HCT116 (cell line): Measurements from ENCODE around the gene CTIF. TPM values are rescaled to one million over a fixed set of nuclear protein-coding genes. Genes with fewer than 3 reads are reported as not detected.
A peak's percentile ranks its signal among the peaks of the same experiment; 100 is the strongest.
"Not testable (repeated sequence)": the region's sequence is repeated elsewhere in the genome, so short reads cannot be mapped to it uniquely, and the experiment has no call there.

Experiments
- ATAC-seq: fragments of 200-7000 bp; cut with Tn5 transposase; 2 replicates; pipeline ENCODE4 v1.9.1; 2020; ENCODE audit warnings: mild to moderate bottlenecking, moderate library complexity
- BruUV-seq: library from RNA; stranded (reverse); fragments of 400-500 nt; replicated peaks from 2 replicates; lab custom pipeline; 2021; lab: Mats Ljungman, UMichigan
- CTCF ChIA-PET: fragments of 300-600 bp; sonication (Branson Sonifier 250); formaldehyde crosslinking; loops from one replicate; lab custom pipeline; 2021; ENCODE audit warnings: antibody characterized with exemption; lab: Charles Lee
- POLR2A ChIA-PET: fragments of 300-600, 350-600 bp; sonication (Branson Sonifier 250); formaldehyde crosslinking; loops from one replicate; lab custom pipeline; 2021; ENCODE audit warnings: antibody characterized with exemption; lab: Charles Lee
- RAD21 ChIA-PET, 2 experiments: fragments of 300-600 bp; sonication (Branson Sonifier 250); formaldehyde crosslinking; loops; one replicate each; lab custom pipeline; 2023; ENCODE audit warnings: low total read pairs in 2 of 2; ENCODE audit not compliant: uncharacterized antibody in 2 of 2, unreplicated experiment in 2 of 2, low non-redundant PET in 1 of 2; lab: Charles Lee
- DNase-seq: peaks from one replicate; pipeline ENCODE4 v3.0.0-alpha.2; 2010; ENCODE audit warnings: low read depth, low spot score
- H2AFZ ChIP-seq: fragments of 200-600 bp; shearing (Covaris generic), sonication (generic); 2 replicates; pipeline ENCODE4 v1.6.1; 2017; ENCODE audit warnings: low read depth, mixed run types, mixed read lengths, antibody characterized with exemption, low read length; ENCODE audit not compliant: poor library complexity, severe bottlenecking
- H3K27ac ChIP-seq: 2 replicates; pipeline ENCODE4 v1.5.1; 2012; ENCODE audit warnings: low read depth, low read length
- H3K27me3 ChIP-seq: fragments of 200-600 bp; sonication (generic); 2 replicates; pipeline ENCODE4 v1.6.1; 2016; ENCODE audit warnings: mixed run types, low read length, mixed read lengths; ENCODE audit not compliant: insufficient read depth
- H3K36me3 ChIP-seq, 2 experiments: fragments of 200-500 bp in 1 of 2; fragments of 200-600 bp in 1 of 2; sonication (Bioruptor generic) in 1 of 2; sonication (generic) in 1 of 2; 2 replicates each; pipeline versions ENCODE4 v1.5.1 to v1.6.1; 2014 to 2016; ENCODE audit warnings: low read length in 2 of 2, inconsistent platforms in 1 of 2, mixed read lengths in 1 of 2, mixed run types in 1 of 2; ENCODE audit not compliant: insufficient read depth in 2 of 2, control insufficient read depth in 1 of 2
- H3K4me1 ChIP-seq, 2 experiments: fragments of 200-600 bp in 1 of 2; sonication (generic) in 1 of 2; 2 replicates each; pipeline versions ENCODE4 v1.5.1 to v1.6.1; 2012 to 2017; ENCODE audit warnings: low read length in 2 of 2, inconsistent platforms in 1 of 2, mild to moderate bottlenecking in 1 of 2, mixed read lengths in 1 of 2, mixed run types in 1 of 2, moderate library complexity in 1 of 2; ENCODE audit not compliant: insufficient read depth in 2 of 2, control insufficient read depth in 1 of 2
- H3K4me2 ChIP-seq: fragments of 200-600 bp; sonication (generic); 2 replicates; pipeline ENCODE4 v1.6.1; 2017; ENCODE audit warnings: mixed run types, low read length, mixed read lengths
- H3K4me3 ChIP-seq, 2 experiments: fragments of 200-600 bp in 1 of 2; sonication (generic) in 1 of 2; replicated peaks in 1 of 2; 2 replicates each; pipeline ENCODE4 v1.5.1; 2011 to 2016; ENCODE audit warnings: low read length in 2 of 2, control low read depth in 1 of 2, low read depth in 1 of 2, mild to moderate bottlenecking in 1 of 2, mixed read lengths in 1 of 2, mixed run types in 1 of 2
- H3K79me2 ChIP-seq: fragments of 200-600 bp; sonication (generic); 2 replicates; pipeline ENCODE4 v1.6.1; 2017; ENCODE audit warnings: mild to moderate bottlenecking, mixed run types, low read length, moderate library complexity, mixed read lengths; ENCODE audit not compliant: insufficient read depth
- H3K9ac ChIP-seq: fragments of 200-600 bp; sonication (generic); 2 replicates; pipeline ENCODE4 v1.6.1; 2016; ENCODE audit warnings: low read length, mixed read lengths
- H3K9me2 ChIP-seq: fragments of 200-600 bp; sonication (generic), shearing (Covaris generic); 2 replicates; pipeline ENCODE4 v1.6.1; 2017; ENCODE audit warnings: mixed run types, mild to moderate bottlenecking, moderate library complexity; ENCODE audit not compliant: insufficient read depth
- H3K9me3 ChIP-seq, 2 experiments: fragments of 200-500 bp in 1 of 2; fragments of 200-600 bp in 1 of 2; sonication (Bioruptor generic) in 1 of 2; sonication (generic) in 1 of 2; 2 replicates each; pipeline ENCODE4 v1.6.1; 2014 to 2017; ENCODE audit warnings: low read length in 2 of 2, mixed read lengths in 2 of 2, inconsistent platforms in 1 of 2, low read depth in 1 of 2, mild to moderate bottlenecking in 1 of 2, mixed run types in 1 of 2, moderate library complexity in 1 of 2; ENCODE audit not compliant: control insufficient read depth in 1 of 2, insufficient read depth in 1 of 2
- H4K20me1 ChIP-seq: fragments of 200-600 bp; sonication (generic), shearing (Covaris generic); 2 replicates; pipeline ENCODE4 v1.6.1; 2017; ENCODE audit warnings: mixed run types, mild to moderate bottlenecking, moderate library complexity; ENCODE audit not compliant: insufficient read depth
- RAD21 ChIP-seq: IDR thresholded peaks from 2 replicates; pipeline ENCODE4 v1.6.1; 2012; ENCODE audit warnings: low read depth, mild to moderate bottlenecking
- intact Hi-C: fragments of 100-400 bp; cut with micrococcal nuclease; formaldehyde crosslinking; loops from 2 replicates; pipeline ENCODE4 v1.10.0; 2022
- total RNA-seq: library from RNA; stranded (reverse); gene quantifications from one replicate; pipeline ENCODE4 v1.2.1, GENCODE V29; 2021; ENCODE audit not compliant: unreplicated experiment
- TF ChIP-seq, protein P1 (sequence below), 3 experiments: fragments of 200-600 bp in 1 of 3; sonication (generic) in 1 of 3; IDR thresholded peaks in 2 of 3; conservative IDR thresholded peaks in 1 of 3; 2 replicates each; pipeline ENCODE4 v1.5.1; 2012 to 2017; ENCODE audit warnings: low read depth in 2 of 3, low read length in 2 of 3, antibody characterized with exemption in 1 of 3, borderline replicate concordance in 1 of 3, control low read depth in 1 of 3, mild to moderate bottlenecking in 1 of 3, mixed read lengths in 1 of 3, mixed run types in 1 of 3, moderate library complexity in 1 of 3; ENCODE audit not compliant: insufficient read depth in 1 of 3

CTIF gene
- total RNA-seq, 1 experiment from 2014 or later: 19.7 TPM

DNA sequence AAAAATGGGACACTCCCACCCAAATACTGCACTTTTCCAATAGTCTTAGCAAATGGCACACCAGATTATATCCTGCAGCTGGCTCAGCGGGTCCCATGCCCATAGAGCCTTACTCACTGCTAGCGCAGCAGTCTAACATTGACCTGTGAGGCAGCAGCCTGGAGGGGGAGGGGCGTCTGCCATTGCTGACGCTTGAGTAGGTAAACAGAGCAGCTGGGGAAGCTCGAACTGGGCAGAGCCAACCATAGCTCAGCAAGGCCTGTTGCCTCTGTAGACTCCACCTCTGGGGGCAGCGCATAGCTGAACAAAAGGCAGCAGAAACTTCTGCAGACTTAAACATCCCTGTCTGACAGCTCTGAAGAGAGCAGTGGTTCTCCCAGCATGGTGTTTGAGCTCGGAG is 110.4 kb downstream of the CTIF start:
- TF ChIP-seq, protein P1, sequence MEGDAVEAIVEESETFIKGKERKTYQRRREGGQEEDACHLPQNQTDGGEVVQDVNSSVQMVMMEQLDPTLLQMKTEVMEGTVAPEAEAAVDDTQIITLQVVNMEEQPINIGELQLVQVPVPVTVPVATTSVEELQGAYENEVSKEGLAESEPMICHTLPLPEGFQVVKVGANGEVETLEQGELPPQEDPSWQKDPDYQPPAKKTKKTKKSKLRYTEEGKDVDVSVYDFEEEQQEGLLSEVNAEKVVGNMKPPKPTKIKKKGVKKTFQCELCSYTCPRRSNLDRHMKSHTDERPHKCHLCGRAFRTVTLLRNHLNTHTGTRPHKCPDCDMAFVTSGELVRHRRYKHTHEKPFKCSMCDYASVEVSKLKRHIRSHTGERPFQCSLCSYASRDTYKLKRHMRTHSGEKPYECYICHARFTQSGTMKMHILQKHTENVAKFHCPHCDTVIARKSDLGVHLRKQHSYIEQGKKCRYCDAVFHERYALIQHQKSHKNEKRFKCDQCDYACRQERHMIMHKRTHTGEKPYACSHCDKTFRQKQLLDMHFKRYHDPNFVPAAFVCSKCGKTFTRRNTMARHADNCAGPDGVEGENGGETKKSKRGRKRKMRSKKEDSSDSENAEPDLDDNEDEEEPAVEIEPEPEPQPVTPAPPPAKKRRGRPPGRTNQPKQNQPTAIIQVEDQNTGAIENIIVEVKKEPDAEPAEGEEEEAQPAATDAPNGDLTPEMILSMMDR (IDR thresholded peaks at IDR 0.05 in 2 of 3, conservative IDR thresholded peaks at IDR 0.05 in 1 of 3; ENCODE audit: borderline replicate concordance in 1 of 3, insufficient read depth in 1 of 3, low read depth in 2 of 3, low read length in 2 of 3): peak in 2 of 3 experiments; percentile 6 to 21; a peak in 1 of 6 replicates
- no peak for TF ChIP-seq RAD21
- TF ChIP-seq, all 23 proteins: peak for 1
- Histone ChIP-seq H3K27ac (no peak overlapping the region), H3K27me3 (no peaks in the 10 kb centered on the region), H3K9me2 (no peaks in the 10 kb centered on the region), H3K4me3 (no peak overlapping the region), H3K4me2 (no peak overlapping the region), H3K4me1 (no peaks in the 10 kb centered on the region), H3K79me2 (no peaks in the 10 kb centered on the region), H4K20me1 (no peaks in the 10 kb centered on the region), H3K9me3 (no peaks in the 10 kb centered on the region), H3K9ac (no peak overlapping the region), H3K36me3 (no peaks in the 10 kb centered on the region), H2AFZ (no peak overlapping the region)
- BruUV-seq: no TSS peak
- RAD21 ChIA-PET: no interaction called here
- DNase-seq: no peak
- CTCF ChIA-PET: interaction anchor here (0.7 kb wide), 1 partner anchor 9 kb away, joined by 3 read pairs; no protein-coding TSS in a partner anchor
- 0 out of 2 replicates have a peak, but pooled peaks have one; percentile 32 for ATAC-seq
- POLR2A ChIA-PET: no interaction called here
- intact Hi-C loops: no loop called here

DNA sequence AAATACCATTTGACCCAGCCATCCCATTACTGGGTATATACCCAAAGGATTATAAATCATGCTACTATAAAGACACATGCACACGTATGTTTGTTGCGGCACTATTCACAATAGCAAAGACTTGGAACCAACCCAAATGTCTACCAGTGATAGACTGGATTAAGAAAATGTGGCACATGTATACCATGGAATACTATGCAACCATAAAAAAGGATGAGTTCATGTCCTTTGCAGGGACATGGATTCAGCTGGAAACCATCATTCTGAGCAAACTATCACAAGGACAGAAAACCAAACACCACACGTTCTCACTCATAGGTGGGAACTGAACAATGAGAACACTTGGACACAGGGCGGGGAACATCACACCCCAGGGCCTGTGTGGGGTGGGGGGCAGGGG is 115.8 kb downstream of the CTIF start:
- H3K4me1 ChIP-seq, H3K9me2 ChIP-seq, H3K9ac ChIP-seq, intact Hi-C loops, RAD21 ChIA-PET, H3K27me3 ChIP-seq, H2AFZ ChIP-seq, H3K27ac ChIP-seq, BruUV-seq, H3K79me2 ChIP-seq, POLR2A ChIA-PET, CTCF ChIA-PET, H3K4me2 ChIP-seq, ATAC-seq, H3K36me3 ChIP-seq, H4K20me1 ChIP-seq, H3K9me3 ChIP-seq, DNase-seq, H3K4me3 ChIP-seq: not testable (repeated sequence)
